Measurements from ENCODE around the gene MEIS2.

The MEIS2 gene

DNA sequence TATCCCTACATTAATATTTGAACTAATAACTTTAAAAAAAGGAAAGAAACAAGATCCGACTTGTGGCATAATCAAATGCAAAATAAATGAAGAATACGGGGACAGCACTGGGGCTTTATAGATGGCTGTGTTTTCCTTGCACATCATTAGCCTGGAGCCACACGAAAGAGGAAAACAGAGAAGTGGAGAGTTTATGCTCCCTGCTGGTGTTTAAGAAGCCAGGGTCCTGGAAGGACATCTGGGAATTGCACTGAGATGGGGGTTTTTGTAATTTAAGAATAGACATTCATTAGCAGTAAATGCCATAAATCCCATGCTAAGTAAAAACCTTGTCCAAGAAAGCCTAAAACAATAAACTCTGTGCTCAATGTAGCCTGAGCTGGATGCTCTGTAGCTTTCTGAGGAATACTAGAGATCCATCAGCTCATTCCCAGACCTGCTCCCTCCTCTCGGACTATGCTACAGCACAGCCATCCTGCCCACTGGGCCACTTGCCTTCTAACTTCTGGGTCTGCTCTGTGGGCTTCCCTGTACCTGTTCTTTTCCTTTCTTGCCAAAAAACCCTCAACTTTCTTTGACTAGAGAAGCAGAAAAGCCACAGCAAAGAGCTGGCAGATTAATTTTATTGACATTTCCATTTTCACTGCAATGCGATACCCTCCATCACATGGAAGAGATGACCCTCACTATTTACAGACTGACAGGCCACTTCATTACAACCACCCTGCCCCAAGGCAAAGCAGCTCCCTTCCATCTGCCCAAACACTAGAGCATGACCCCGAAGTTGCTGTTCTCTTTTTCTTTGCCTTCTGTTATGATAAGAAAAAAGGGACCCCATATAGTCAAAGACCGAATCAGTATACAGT, 62.3 kb downstream of the MEIS2 start:
- no peak for DNase-seq

DNA sequence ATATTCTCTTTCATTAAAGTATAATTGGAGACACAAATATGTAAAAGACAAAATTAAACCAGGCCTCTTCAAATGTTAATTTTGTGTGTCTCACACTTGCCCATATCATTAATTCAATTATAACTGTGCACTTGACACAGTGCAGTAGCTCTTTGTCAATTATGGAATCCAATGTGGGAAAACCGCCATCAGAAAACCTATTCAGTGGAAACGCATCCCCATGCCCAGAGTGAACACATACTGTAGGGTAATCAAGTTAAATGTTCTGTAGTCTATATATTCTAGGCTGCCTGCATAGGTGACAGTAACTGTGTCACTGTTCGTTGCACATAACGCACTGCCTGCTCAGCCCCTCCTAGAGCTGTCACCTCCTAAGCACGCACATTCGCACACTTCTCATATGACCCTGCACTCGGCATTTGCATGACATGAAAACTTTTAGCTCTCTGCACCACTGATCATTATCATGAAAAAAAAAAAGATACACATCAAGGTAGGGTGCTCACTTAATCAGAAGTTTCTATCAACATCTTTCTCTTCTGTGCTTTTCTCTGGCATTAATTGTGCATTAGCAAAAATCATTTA, 63.2 kb downstream of the MEIS2 start:
- no peak for DNase-seq

DNA sequence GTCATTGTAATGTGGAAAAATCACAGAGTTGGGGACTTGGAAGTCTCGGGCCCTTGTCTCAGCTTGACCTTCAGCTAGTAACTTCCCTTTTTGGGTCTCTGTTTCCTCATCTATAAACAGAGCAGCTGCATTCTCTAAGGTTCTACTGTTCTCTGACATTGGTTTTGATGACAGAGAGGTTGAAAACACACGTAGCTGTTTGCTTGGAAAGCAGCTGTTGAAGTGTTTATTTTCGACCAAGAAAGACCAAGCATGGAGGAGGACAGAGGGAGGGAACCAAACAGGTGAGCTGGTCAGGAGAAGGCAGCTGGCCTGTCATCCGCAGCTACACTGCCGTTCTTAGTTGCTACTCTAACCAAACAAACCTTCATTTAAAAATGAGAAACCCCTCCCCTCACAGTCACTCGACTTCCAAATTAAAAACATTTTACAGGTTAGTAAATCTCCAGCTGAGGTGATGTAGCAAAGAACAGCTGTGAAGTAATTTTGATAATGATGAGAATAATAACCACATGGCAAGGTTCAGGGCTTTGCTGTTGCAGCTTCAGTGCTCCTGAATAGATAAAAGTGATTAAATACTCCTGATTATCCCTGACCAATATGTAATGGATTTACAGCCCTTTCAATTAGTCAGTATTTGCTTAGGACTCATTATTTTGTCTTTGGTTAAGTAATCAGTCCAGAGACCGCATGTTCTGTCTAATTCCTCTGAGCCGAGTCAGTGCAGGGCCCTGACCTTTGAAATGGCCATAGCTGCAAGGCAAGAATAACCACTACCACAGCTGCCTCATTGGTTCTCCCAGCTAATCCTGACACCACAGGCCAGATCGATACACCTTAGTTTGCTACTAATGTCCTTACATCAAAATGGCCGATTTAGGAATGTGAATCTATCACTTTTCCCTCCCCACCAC, 65.3 kb downstream of the MEIS2 start:
- DNase-seq, result no peak

DNA sequence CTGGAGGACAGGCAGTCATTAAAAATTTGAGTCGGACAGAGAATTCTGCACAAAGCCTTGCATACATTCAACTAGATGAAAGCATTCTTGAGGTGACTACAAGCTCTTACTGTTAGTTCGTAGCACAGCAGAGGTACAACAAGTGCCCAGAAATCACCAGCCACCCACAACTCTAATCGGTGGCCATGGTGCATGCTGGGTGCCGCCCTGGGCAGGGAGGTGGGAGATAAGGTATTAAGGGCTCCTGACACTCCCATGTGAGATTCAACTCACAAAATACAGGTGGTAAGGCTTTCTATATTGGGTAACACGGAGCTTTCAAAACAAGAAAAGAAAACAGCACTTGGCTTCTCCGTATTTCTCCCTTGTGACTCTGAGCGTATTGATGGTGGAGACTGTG, 66.0 kb downstream of the MEIS2 start:
- no peak for DNase-seq

DNA sequence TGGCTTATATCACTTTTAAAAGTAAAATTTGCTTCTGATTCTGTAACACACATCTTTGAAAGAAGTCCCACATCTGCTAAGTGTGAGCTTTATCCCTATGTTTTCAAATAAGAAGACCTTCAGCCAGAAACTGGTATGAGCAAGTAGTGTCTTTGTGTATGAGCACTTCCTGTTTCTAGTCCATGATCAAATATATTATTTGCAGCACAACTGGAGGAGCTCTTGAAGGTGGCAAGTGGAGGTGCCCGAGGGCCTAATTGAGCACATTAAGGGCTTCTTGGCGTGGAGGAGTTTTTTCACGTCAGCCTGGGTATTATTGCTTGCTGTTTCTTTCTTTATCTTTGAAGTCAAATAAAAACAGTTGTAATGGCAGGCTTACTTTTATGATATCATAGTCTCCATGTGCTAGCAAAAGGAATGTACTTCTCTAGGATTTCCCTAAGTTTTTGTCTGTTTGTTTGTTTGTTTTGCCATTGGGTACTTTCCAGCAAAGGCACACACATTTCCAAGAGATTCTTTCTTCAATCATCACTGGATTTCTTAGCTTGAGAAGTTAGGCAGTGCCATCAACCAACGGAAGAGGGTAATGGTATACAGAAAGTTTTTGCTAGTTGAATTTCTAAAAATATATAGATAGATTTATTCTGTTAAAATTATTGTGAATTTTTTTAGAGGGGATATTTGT, 68.1 kb downstream of the MEIS2 start:
- no peak for DNase-seq

DNA sequence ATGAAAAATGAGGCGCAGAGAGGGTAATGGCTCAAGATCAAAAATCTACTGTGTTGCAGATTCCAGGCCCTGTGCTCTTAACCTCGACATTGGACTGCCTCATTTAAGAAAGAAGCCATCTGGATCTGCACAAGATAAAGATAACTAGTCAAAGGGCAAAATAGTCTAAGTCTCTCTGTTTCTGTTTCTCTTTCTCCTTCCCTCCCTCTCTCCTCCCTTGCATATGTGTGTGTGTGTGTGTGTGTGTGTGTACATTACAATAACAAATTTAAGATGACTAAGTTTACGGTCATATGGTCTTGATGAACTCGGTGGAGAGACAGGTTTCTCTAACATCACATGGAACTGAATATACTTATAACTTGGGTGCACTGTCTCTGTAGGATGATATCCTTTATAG, 69.2 kb downstream of the MEIS2 start:
- DNase-seq, result no peak

DNA sequence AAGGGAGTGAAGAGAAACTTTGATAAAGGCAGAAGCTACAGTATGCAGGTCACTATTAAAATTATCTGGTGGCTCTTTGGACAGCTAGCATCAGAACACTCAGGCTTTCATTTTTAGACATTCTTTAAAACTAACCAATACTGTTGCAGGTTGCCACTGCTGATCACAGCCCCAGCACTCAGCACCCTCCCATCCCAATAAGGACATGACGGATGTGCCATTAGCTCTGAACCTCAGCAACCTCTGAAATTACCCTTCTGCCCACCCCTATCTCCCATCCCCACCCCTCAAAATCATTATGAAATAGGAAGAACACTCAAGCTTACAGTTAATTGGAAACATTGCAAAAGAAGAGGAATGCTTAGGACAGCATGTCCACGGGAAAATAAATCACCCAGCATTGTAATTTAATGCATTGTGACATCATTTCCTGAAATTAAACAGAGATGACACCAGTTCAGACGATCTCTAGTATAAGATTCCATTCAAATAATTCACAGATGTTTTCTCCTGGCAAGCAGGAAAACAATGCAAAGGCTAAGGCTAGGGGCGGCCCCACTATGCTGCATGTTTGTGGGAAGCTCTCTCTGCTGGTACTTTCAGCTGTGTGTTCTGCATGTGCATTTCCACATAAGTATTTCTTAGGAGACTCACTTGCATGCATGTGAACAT, 71.6 kb downstream of the MEIS2 start:
- no peak for DNase-seq

DNA sequence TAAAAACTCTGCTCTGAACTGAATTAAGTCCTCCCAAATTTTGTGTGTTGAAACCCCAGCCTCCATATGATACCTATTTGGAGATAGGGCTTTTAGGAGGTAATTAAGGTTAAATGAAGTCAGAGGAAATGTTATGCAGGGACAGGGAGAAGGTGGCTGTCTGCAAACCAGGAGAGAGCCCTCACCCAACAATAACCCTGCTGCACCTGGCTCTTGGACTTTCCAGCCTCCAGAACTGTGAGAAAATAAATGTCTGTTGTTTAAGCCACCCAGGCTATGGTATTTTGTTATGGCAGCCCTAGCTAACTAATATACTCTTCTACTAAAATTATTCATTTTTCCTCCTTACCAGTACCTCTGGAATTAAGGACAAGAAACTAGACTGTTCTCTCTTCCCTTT, 79.5 kb downstream of the MEIS2 start:
- DNase-seq, result no peak

DNA sequence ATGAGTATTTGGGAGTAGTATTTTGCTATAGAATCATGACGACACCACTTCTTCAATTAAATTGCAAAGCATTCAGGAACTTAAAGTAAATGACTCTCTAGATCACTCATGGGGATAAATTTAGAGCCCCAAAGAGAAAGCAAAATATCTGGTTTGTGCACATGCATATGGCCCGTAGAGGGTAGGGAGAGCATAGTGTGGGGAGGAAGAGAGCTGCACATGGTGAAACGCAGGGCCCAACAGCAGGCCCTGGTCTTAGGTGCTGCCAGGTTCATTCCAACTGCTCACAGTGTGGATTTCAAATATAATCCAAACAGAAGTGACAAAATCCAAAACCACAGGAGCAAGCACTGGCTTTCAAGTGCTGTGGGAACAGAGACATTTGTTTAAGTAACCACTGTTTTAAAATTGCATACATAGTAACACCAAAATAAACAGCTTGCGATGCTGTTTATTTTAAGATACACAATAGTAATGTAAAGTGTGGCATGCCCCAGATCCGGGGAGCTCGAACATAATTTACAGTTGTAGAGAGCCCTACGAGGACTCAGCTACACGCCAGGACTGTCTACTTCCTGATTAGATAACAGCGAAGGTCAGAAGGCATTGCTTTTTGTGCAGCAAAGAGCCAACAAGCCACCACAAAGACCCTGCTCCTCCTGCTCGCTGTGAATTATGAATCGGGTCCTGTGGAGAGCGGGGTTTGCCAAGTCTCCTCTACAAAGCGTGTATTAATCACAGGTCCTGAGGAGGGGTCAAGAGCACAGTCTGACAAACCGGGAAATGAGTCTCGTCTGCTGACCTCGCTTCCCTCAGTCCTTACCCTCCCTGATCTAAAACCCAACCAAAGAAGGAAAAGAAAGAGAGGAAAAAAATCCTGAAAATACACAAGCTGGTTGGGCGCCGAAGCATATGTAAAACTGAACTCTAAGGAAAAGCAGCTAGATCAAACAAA, 80.6 kb downstream of the MEIS2 start:
- no peak for DNase-seq

DNA sequence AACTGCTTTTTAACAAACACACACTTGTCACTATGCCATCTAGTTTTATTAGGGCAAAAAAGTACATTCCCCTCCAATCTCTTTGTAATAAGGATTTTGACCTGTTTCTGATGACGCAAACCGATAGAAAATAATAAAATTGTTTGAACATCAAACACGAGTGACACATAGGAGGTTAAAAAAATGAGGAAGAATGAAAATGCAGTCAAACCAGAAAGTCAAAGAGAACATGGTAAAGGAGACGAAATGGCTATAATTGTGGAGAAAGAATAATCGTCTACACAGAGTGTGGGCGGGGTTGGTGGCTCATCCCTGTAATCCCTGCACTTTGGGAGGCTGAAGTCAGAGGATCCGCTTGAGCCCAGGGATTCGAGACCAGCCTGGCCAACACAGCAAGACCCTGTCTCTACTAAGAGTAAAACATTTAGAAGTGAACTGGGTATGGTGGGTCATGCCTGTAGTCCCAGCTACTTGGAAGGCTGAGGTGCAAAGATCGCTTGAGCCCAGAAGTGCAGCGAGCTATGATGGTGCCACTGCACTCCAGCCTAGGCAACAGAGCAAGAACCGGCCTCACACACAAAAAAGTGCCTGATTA, 83.2 kb downstream of the MEIS2 start:
- DNase-seq, result no peak

DNA sequence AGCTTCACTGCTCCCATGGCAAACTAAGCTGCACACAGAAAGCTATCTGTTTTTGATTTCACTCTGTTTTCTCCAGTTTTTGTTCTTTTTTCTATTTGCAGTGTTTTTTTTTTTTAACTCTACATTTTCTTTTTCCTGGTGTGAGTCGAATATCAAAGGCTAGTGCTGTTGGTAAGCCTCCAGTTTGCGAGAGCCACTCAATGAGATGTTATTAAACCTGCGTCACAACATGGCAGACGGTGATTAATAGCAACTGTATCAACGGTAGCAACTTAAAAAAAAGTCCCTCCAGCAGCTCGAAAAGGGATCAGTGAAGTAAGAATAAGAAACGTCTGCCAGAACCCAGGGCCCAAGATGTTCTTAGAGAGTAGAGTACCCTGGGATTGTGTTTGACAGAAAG, 84.1 kb downstream of the MEIS2 start:
- DNase-seq, result no peak

DNA sequence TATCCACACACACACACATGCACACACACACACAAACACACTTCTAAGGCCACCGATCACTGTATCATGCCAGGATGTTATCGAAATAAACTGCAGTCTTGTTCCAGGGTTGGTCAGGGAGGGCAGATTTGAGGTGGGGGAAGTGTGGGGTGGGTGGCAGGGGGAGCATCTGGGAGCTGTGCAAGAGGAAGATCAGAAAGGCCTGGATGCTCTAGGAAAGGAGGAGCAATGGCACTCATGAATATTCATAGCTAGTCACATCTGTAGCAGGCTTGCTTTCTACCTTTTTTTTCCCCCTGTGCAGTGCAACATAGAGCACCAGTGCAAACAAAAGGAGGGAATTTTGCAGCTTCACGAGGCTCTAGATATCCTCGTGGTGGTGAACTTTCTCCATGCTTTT, 84.9 kb downstream of the MEIS2 start:
- DNase-seq, result no peak

DNA sequence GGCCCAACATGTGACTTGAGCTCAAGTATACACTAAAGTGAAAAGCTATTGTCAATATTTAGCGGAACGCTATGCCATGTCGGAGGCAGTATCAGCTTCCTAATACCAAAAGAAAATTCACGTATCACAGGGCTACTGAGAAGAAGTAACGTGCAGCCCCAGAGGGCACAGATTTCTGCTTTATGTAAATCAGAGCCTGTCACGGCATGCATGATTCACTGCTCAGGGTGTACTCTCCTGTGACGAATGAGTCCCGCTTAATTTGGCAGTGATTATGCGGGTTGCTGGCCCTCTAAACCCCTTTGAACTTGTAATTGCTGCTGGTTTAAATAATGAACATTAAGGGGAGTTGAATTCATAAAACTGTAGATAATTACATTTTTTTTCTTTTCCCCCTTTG, 85.3 kb downstream of the MEIS2 start:
- DNase-seq, result no peak

DNA sequence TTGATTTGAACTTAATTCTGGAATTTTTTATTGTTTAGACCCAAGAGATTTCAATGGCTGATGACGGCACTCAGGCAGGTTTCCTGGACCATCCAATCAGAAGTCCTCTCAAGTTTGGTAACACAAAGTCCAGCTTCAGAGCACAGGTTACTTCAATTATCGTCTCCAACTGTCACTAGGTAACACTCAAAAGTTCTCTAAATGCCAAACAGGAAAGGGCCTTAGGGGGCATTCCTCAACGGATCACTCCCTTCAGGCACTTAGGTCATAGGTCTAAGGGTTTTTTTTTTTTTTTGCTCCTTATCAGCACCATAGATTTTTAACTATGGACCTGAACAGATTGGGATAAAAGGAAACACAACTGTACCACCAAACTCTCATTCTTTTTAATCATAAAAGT, 85.8 kb downstream of the MEIS2 start:
- no peak for DNase-seq

DNA sequence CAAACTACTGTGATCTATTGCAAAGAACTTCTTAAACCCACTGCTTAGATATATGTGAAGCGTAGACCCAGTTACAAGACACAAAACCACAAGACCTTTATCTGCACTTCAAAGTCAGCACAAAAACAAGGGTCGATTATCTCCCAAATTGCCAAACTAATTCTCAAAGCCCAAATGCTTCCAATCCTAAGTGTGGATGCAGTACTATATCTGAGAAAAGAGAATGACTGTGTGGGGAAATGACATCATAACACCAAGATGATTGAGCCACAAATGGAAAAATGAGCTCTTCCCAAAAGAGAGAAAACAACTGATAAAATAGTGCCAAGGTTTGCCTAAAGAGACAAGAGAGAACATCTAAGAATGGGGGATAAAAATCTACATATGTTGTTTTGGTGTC, 86.2 kb downstream of the MEIS2 start:
- DNase-seq, result no peak

DNA sequence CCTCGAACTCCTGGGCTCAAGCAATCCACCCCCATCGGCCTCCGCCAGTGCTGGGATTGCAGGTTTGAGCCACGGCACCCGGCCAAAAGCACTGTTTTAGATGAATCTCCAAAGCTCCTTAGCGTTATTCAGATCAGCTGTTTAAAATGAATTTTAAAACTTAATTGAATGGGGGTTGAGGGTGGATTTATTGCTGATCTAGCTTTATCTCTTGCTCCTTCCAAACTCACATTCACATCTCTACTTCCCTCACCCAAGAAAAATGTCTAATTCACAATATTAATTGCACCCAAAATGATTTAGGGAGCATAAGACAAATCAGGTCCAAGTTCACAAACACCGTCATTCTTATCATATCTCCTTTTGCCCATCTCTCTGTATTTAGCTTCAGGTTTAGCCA, 89.8 kb downstream of the MEIS2 start:
- no peak for DNase-seq

DNA sequence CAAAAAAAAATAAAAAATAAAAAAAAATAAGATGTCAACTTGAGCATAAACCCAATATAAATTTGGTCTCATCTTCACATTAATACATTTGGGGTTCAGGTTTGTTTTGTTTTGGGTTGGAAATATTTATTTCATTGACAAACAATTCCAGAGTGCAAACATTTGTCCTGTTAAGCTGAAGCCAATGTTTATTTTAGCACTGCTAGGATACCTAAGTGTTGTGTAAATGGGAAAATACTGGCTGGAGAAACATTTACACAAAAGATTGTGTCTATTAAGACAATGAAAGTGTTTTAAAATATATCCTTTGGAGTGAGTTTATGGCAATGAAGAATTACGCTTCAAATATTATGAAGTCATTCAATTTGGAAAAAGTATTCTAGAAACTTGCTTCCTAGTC, 91.1 kb downstream of the MEIS2 start:
- no peak for DNase-seq

DNA sequence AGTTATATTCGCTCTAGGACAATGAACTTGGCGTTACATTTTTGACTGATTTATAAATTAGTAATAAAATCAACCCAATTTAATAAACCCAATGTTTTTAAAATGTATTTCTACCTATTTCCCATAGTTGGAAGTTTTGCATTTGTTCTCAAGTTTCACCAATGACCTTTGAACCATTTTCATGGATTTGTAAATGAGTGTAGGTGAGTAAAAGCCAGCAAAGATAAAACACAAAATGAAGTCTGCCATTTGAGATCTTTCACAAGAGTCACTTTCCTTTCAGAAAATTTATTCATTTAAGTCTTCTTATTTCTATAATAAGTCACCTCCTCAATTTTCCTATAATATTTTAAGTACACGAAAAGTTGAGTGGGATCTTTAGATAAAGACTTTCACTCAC, 92.1 kb downstream of the MEIS2 start:
- no peak for DNase-seq

DNA sequence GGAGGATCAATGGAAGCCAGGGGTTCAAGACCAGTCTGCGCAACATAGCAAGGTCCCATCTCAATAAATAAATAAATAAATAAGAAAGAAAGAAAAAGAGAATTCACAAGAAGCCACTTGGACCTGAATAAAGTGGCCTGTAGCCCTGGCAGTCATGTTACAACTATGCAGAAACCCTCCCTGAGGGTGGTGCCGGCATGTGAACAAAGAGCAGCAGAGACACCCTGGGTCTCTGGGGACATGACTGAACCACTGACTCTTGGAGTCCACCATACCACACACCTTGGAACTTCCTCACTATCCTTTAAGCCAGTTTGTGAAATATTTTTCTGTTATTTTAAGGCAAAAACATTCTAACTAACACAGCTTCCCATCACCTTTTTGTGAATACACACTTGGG, 93.0 kb downstream of the MEIS2 start:
- DNase-seq, result no peak

DNA sequence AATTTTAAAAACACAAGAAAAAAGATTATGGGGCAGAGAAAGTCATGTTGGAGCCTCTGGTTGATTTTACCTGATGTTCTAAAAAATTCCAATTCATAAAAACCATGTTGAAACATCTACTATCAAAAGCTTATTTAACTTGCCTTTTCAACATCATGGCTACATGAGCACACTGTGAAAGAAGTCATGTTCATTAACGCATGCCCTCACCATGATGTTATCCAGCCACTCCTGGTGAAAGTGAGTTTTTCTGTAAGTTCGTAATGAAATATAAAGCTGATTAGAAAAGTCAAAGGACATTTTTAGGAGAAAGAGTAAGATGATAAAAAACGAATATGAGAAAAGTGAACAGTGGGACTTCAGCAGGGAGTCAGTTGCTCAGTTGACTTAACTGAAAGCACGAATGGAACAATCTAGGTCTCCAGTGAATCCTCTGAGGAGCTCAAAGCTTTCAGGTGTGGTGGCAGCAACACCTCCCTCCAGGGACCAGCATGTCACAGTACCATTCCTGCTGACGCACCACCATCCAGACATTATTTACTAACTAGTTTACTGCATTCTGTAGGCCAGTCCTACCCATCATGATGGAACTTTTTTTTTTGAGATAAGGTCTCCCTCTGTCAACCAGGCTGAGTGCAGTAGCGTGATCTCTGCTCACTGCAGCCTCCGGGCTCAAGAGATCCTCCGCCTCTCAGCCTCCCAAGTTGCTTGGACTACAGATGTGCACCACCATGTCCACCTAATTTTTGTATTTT, 95.2 kb downstream of the MEIS2 start:
- DNase-seq, result no peak
